ENCODE data around the gene CENPL. TPM values are rescaled to one million over a fixed set of nuclear protein-coding genes. Genes with fewer than 3 reads are reported as not detected.

The CENPL gene
- polyA plus RNA-seq, 1 donor = 7.3 TPM

DNA sequence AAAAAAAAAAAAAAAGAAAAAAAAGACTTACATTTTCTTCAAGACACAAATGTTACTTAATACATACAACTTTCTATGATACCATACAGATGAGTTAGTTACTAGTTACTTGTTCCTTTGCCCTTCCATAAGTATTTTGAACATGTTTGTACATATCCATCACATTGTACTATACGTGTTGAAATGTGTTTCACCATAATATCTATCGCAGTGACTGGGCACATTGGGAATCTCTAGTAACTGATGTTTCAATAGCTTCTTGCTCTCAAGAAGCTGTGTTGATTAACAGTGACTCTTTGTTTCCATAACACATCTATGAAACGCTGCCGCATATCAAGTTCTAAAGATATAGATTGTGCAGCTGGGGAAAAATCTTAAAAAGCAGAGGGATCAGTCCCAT lies 67.0 kb downstream of the CENPL start:
- no peak for DNase-seq

DNA sequence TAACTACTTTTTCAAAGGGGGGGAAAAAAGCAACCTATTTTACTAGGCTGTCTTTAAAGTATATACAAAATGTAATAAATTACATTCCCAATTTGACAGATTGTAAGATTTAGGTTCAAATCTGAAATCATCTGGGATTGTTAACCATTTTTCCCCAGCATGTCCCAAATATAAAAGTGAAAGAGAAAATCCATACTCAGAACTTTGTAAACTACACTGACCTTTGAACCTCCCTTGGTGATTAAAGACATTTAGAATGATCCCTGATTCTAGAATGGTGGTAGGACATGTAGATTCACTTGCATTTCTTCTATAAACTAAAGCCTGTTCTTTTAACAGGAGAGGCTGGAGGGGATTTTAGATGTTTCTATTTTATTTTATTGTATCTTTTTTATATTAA lies 70.9 kb downstream of the CENPL start:
- no peak for DNase-seq

Other genes with a start within 250 kb of the CENPL start
- not detected for gene SLC9C2, start 221.8 kb downstream of the CENPL start, polyA plus RNA-seq (ENCODE audit: insufficient read length)
- gene TEX50, start 189.5 kb downstream of the CENPL start, polyA plus RNA-seq (ENCODE audit: insufficient read length) = not detected
- 0.31 TPM for gene ANKRD45, start 155.0 kb downstream of the CENPL start, polyA plus RNA-seq (ENCODE audit: insufficient read length)
- gene KLHL20, start 109.9 kb downstream of the CENPL start, polyA plus RNA-seq (ENCODE audit: insufficient read length) = 21.5 TPM
- gene DARS2, start 210 bp downstream of the CENPL start, polyA plus RNA-seq (ENCODE audit: insufficient read length) = 13.6 TPM
- gene GAS5, start 43.1 kb upstream of the CENPL start, polyA plus RNA-seq (ENCODE audit: insufficient read length) = 565 TPM
- gene ZBTB37, start 43.5 kb upstream of the CENPL start, polyA plus RNA-seq (ENCODE audit: insufficient read length) = 6.1 TPM
- gene SERPINC1, start 92.4 kb upstream of the CENPL start, polyA plus RNA-seq (ENCODE audit: insufficient read length) = 0.12 TPM
- gene RC3H1, start 197.5 kb upstream of the CENPL start, polyA plus RNA-seq (ENCODE audit: insufficient read length) = 11.0 TPM